ENCODE measurements around the gene KIAA0319L.
A peak's percentile ranks its signal among the peaks of the same experiment; 100 is the strongest.
"Not testable (repeated sequence)": the region's sequence is repeated elsewhere in the genome, so short reads cannot be mapped to it uniquely, and the experiment has no call there.

Gene KIAA0319L

GRCh38 chr1:35581621-35582020 is 24.4 kb upstream of the KIAA0319L start:
- not testable (repeated sequence) for DNase-seq (ENCODE audit: low read depth in 2 of 2)

- DNase-seq (ENCODE audit: low read depth in 2 of 2), result no peak
Measured at GRCh38 chr1:35580949-35581388, 23.8 kb upstream of the KIAA0319L start.

GRCh38 chr1:35577071-35577998 is 20.1 kb upstream of the KIAA0319L start:
- peak in 1 of 2 donors; percentile 30 for DNase-seq (ENCODE audit: low read depth in 2 of 2)

- not testable (repeated sequence) for DNase-seq (ENCODE audit: low read depth in 2 of 2)
Measured at GRCh38 chr1:35576766-35577070, 19.5 kb upstream of the KIAA0319L start.

DNA sequence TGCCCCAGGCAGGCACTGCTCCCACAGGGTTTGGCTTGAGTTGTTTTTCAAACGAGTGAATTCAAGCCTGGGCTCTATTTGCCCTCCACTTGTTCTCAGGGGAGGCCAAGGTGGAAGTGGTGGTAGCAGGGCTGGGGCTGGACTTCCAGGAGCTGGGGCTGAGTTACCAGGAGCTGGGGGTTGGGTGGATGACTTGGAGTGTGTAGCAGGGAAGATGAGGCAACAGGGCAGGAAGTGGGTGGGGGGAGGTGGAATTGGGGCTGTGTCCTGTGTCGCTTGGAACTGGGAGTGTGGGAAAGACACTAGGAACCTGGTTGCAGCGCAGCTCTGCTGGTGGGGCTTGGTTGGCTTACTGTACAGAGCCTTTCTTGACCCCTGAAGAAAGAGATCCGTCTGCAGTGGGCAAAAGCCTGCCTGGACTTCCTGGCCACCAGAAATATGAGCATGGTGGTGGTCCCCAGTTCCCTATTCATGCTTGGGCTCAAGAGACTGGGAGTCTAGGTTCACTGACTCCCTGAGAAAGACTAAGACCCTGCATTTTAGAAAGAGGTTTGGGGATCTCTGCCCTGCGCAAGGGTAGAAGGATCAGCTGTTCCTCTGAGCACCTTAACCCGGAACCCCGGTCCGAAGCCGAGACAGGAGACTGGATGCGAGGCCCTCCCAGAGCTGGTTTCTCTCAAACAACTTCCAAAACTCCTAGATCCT is 19.0 kb upstream of the KIAA0319L start:
- no peak for DNase-seq (ENCODE audit: low read depth in 2 of 2)

DNA sequence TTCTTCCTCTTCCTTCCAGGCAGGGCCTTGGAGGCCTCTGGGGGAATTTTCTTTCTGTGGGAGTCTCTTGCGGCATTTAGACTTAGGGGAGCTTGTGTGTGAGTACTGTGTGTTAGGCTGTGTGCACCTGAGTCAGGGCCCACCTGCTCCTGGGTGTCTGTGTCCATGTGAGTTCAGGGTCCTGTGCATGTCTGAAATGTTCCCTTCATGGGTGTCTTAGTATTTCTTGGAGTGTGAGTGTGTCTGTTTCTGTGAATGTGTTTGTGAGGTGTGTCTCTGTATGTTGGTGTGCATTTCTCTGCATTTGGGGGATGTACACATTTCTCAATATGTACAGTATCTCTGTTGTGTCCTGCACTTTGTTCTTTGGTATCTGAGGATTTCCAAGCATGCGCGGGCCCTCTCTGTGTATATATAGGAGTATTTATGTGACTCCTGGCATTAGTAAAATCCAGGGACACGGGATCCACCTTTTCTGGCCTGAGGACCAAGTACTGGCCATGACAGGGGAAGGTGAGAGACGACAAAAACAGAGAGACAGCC is 18.3 kb upstream of the KIAA0319L start:
- no peak for DNase-seq (ENCODE audit: low read depth in 2 of 2)

GRCh38 chr1:35574655-35575415 is 17.6 kb upstream of the KIAA0319L start:
- no peak for DNase-seq (ENCODE audit: low read depth in 2 of 2)

- no peak for DNase-seq (ENCODE audit: low read depth in 2 of 2)
Measured at GRCh38 chr1:35574125-35574654, 17.0 kb upstream of the KIAA0319L start.

- DNase-seq (ENCODE audit: low read depth in 2 of 2), result no peak
Measured at GRCh38 chr1:35573198-35574124, 16.3 kb upstream of the KIAA0319L start, which contains the start of gene TFAP2E. Gene TFAP2E, plus strand, starts transcription at chr1:35573314. Its CDS starts 264 bp downstream, at chr1:35573578.

DNA sequence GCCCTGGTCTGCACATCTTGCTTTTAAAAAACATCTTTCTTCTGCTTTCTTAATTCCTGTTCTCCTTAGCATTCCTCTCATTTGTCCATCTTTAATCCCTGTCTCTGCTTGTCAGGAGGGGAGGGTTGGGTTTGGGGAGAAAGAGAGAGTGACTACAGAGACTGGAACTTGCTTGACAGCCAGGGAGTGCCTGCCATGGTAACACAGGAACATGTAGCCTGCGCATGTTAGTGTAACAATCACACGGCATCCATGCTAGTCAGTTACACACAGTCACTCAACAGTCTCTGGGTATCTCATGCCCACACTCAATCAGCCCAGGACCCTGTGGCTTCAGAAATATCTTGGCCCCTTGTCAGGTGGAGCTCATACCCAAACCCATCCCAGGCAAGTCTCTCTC is 15.1 kb upstream of the KIAA0319L start:
- no peak for DNase-seq (ENCODE audit: low read depth in 2 of 2)

DNA sequence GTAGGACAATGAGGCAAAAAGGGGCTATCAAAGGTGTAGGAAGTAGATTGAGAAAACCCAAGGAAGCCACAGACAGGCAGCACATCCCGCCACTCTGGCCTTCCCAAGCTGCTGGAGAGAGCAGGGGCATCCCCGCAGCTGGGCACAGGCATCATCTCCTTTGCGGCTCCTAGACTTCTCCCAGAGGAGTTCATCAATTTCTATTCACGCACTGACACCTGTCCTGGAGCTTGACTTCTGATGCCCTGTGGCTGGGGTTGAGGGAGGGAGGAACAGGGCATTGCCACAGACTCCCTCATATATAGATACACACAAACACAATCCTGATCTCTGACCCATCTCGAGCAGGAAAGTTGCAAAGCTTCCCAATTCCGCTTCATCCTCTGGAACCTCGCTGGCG is 14.1 kb upstream of the KIAA0319L start:
- DNase-seq (ENCODE audit: low read depth in 2 of 2), result no peak

DNA sequence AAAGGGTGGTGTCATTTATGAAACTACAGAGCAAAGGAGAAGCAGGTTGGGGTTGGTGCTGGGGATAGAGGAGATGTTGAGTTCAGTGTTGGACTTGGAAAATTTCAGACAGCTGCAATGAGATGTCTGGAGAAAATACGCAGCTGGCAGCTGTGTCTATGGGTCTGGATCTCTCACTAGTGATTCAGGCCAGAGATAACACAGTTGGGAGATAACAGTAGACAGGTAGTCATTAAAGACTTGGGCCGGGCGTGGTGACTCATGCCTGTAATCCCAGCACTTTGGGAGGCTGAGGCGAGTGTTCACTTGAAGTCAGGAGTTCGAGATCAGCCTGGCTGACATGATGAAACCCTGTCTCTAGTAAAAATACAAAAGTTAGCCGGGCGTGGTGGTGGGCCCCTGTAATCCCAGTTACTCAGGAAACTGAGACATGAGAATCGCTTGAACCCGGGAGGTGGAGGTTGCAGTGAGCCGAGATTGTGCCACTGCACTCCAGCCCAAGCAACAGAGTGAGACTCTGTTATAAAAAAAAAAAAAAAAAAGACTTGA is 13.5 kb upstream of the KIAA0319L start:
- DNase-seq (ENCODE audit: low read depth in 2 of 2), result no peak

DNA sequence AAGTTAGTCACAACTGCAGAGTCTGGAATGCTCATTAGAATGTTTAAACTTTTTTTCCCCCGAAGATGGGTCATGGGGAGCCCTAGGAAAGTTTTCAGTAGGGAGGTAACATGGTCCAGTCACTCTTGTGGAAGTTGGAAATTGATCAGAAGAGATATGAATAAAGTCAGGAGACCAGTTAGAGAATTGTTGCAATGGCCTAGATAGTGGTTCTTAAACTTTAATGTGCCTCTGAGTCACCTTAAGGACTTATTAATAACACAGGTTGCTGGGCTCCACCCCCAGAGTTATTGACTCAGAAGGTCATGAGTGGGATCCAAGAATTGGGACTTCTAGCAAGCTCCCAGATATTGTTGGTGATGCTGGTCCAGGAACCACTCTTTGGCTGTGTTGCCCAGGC is 12.7 kb upstream of the KIAA0319L start:
- DNase-seq (ENCODE audit: low read depth in 2 of 2), result no peak

- peak; percentile 44 to 60 for DNase-seq (ENCODE audit: low read depth in 2 of 2)
Measured at GRCh38 chr1:35568975-35569395, 11.8 kb upstream of the KIAA0319L start.

DNA sequence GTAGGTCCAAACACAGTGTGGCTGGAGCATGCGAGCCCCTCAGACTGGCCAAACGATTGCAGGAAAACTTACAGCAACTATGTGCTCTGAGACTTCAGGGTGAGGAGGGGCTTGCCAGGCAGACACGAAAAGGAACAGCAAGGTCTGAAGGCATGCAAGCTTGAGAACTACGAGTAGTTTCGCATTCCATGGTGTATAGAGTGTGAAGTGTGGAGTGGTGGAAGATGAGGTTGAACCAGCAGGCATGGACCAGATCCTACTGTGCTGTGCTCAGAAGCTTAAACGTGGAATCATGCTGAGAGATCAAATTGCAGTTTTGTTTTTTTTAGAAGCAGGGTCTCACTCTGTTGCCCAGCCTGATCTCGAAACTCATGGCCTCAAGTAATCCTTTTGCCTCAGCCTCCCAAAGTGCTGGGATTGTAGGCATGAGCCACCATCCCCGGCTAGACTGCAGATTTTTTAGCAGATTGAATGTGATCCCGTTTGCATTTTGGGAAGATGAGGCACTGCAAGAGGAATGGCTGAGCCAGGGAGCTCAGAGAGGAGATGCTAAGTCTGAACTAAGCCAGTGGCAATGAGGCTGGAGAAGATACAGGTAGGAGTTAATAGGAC is 10.8 kb upstream of the KIAA0319L start:
- no peak for DNase-seq (ENCODE audit: low read depth in 2 of 2)

GRCh38 chr1:35565742-35566133 is 8.5 kb upstream of the KIAA0319L start:
- DNase-seq (ENCODE audit: low read depth in 2 of 2), result no peak

DNA sequence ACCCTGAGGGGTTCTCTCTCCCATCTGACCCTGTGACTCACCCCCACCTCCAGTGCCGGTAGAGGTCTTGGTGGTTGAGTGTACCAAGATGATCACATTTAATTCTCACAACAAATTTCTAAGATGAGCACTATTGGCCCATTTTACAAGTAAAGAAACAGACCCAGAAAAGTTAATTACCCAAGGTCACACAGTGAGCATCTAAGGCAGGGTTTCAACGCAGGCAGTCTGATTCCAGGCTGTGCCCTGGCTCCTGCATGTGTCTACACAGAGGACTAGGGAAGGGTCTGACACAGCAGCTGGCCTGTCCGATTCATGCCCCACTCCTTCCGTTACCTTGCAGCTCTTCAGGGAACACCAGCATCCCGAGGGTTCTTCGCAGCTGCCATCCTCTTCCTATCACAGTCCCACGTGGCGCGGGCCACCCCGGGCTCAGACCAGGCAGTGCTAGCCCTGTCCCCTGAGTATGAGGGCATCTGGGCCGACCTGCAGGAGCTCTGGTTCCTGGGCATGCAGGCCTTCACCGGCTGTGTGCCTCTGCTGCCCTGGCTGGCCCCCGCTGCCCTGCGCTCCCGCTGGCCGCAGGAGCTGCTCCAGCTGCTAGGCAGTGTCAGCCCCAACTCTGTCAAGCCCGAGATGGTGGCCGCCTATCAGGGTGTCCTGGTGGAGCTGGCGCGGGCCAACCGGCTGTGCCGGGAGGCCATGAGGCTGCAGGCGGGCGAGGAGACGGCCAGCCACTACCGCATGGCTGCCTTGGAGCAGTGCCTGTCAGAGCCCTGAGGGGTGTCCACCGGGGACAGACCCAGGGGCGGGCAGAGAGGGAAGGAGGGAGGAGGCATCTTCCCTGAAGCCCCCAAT is 7.9 kb upstream of the KIAA0319L start:
- DNase-seq (ENCODE audit: low read depth in 2 of 2), result no peak

GRCh38 chr1:35564037-35564883 is 7.1 kb upstream of the KIAA0319L start:
- DNase-seq (ENCODE audit: low read depth in 2 of 2), result peak; percentile 71 to 73
